ENCODE measurements around the gene CSTPP1. TPM values are rescaled to one million over a fixed set of nuclear protein-coding genes. Genes with fewer than 3 reads are reported as not detected.

Gene CSTPP1
- total RNA-seq, 3 donors from 2014 or later: 12.9 to 15.0 (median 14.3) TPM

- H3K4me1 Mint-ChIP-seq (ENCODE audit: low read depth): no peaks in the 10 kb centered on the region
- no peak overlapping the region for H3K4me3 Mint-ChIP-seq
- no peaks in the 10 kb centered on the region for H3K9me3 Mint-ChIP-seq
- no peaks in the 10 kb centered on the region for H3K27me3 Mint-ChIP-seq (ENCODE audit: low read depth)
- no peak for DNase-seq
- ATAC-seq: no peak
- H3K36me3 Mint-ChIP-seq (ENCODE audit: insufficient read depth): no peaks in the 10 kb centered on the region
Measured at GRCh38 chr11:47044119-47044518, 107.6 kb downstream of the CSTPP1 start.

GRCh38 chr11:47047972-47048371 lies 111.4 kb downstream of the CSTPP1 start:
- Mint-ChIP-seq H3K4me3 (no peak overlapping the region), H3K4me1 (ENCODE audit: low read depth) (no peaks in the 10 kb centered on the region), H3K9me3 (no peaks in the 10 kb centered on the region), H3K36me3 (ENCODE audit: insufficient read depth) (peaks cover 7% of the 10 kb centered on the region), H3K27me3 (ENCODE audit: low read depth) (no peaks in the 10 kb centered on the region)
- DNase-seq (no peak), ATAC-seq (no peak)

GRCh38 chr11:47050284-47050683 lies 113.7 kb downstream of the CSTPP1 start:
- no peaks in the 10 kb centered on the region for H3K4me1 Mint-ChIP-seq (ENCODE audit: low read depth)
- no peaks in the 10 kb centered on the region for H3K27me3 Mint-ChIP-seq (ENCODE audit: low read depth)
- ATAC-seq: no peak
- no peaks in the 10 kb centered on the region for H3K9me3 Mint-ChIP-seq
- H3K36me3 Mint-ChIP-seq (ENCODE audit: insufficient read depth): peaks cover 13% of the 10 kb centered on the region
- no peak for DNase-seq
- no peak overlapping the region for H3K4me3 Mint-ChIP-seq

GRCh38 chr11:47051217-47051616 lies 114.7 kb downstream of the CSTPP1 start:
- no peak overlapping the region for H3K4me3 Mint-ChIP-seq
- H3K9me3 Mint-ChIP-seq: no peaks in the 10 kb centered on the region
- peaks cover 20% of the 10 kb centered on the region for H3K36me3 Mint-ChIP-seq (ENCODE audit: insufficient read depth)
- no peaks in the 10 kb centered on the region for H3K27me3 Mint-ChIP-seq (ENCODE audit: low read depth)
- DNase-seq (no peak), ATAC-seq (no peak)
- H3K4me1 Mint-ChIP-seq (ENCODE audit: low read depth): no peaks in the 10 kb centered on the region

GRCh38 chr11:47052165-47052564 lies 115.6 kb downstream of the CSTPP1 start:
- Mint-ChIP-seq H3K9me3 (no peaks in the 10 kb centered on the region), H3K4me3 (no peak overlapping the region), H3K36me3 (ENCODE audit: insufficient read depth) (peaks cover 20% of the 10 kb centered on the region), H3K4me1 (ENCODE audit: low read depth) (no peaks in the 10 kb centered on the region), H3K27me3 (ENCODE audit: low read depth) (no peaks in the 10 kb centered on the region)
- DNase-seq (no peak), ATAC-seq (no peak)

DNA sequence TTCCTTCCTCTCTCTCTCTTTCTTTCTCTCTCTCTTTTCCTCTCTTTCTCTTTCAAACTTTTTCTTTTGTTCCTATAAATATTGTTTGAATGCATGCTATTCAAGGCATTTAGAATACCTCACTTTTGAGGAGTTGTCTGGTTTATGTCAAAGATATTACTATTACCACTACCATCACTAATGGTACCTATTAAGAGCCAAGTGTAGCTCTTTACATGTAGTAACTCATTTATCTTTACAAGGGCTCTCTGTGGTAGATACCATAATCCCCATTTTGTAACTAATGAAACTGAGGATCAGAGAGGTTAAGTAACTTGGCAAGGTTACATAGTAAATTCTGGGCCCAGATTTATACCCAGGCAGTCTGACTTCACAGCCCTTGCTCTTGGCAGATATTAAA lies 116.0 kb downstream of the CSTPP1 start:
- Mint-ChIP-seq H3K27me3 (ENCODE audit: low read depth) (no peaks in the 10 kb centered on the region), H3K36me3 (ENCODE audit: insufficient read depth) (peaks cover 23% of the 10 kb centered on the region), H3K4me3 (no peak overlapping the region), H3K4me1 (ENCODE audit: low read depth) (no peaks in the 10 kb centered on the region), H3K9me3 (peaks cover 4% of the 10 kb centered on the region)
- ATAC-seq (no peak), DNase-seq (no peak)

- Mint-ChIP-seq H3K36me3 (ENCODE audit: insufficient read depth) (peaks cover 28% of the 10 kb centered on the region), H3K4me3 (no peak overlapping the region), H3K27me3 (ENCODE audit: low read depth) (no peaks in the 10 kb centered on the region), H3K9me3 (peaks cover 4% of the 10 kb centered on the region), H3K4me1 (ENCODE audit: low read depth) (no peaks in the 10 kb centered on the region)
- DNase-seq (no peak), ATAC-seq (no peak)
Measured at GRCh38 chr11:47055534-47055933, 119.0 kb downstream of the CSTPP1 start.

GRCh38 chr11:47056261-47056915 lies 119.8 kb downstream of the CSTPP1 start:
- peaks cover 31% of the 10 kb centered on the region for H3K36me3 Mint-ChIP-seq (ENCODE audit: insufficient read depth)
- DNase-seq (no peak), ATAC-seq (no peak)
- no peak overlapping the region for H3K4me3 Mint-ChIP-seq
- H3K9me3 Mint-ChIP-seq: peaks cover 4% of the 10 kb centered on the region
- H3K4me1 Mint-ChIP-seq (ENCODE audit: low read depth): peaks cover 1% of the 10 kb centered on the region
- H3K27me3 Mint-ChIP-seq (ENCODE audit: low read depth): no peaks in the 10 kb centered on the region

DNA sequence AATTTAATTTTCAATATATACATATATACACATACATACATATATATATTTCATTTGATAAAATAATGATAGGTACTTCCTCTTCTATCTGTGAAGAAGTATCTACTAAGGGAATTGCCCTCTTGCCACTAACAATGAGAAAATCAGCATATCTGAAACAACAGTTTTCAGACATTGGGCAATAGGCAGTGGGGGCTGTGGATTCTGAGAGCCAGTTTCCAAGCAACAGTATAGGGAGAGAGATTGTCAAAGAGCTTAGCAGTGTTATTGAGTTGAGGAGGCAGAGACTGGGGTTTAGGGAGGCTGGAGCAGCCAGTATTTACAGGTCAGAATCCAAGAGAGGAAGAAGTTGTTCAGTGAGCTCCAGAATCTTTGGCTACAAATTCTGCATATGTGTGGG lies 120.8 kb downstream of the CSTPP1 start:
- Mint-ChIP-seq H3K27me3 (ENCODE audit: low read depth) (no peaks in the 10 kb centered on the region), H3K9me3 (peaks cover 4% of the 10 kb centered on the region)

DNA sequence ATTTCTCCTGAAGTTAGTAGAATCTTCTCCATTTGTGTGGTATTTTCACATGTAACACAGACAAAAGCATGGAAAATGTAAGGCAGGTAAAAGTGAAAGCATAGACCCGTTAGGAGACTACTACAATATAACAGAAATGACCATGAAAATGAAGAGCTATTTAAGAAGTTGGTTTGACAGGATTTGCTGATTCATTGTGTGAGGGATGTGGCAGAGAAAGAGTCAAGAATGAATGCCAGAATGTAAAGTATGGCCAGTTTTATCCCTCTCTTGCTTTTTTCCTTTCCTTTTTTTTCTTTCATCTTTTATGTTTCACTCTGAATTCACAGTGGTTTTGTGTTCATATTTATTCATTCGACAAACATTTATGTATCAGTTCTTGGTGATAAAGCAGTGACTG lies 124.2 kb downstream of the CSTPP1 start:
- Mint-ChIP-seq H3K36me3 (ENCODE audit: insufficient read depth) (peaks cover 24% of the 10 kb centered on the region), H3K27me3 (ENCODE audit: low read depth) (no peaks in the 10 kb centered on the region), H3K4me1 (ENCODE audit: low read depth) (peaks cover 1% of the 10 kb centered on the region), H3K4me3 (no peak overlapping the region), H3K9me3 (peaks cover 4% of the 10 kb centered on the region)
- DNase-seq (no peak), ATAC-seq (no peak)

More for the DNA sequence above, 120.8 kb downstream of the CSTPP1 start:
- Mint-ChIP-seq H3K4me1 (ENCODE audit: low read depth) (peaks cover 1% of the 10 kb centered on the region), H3K36me3 (ENCODE audit: insufficient read depth) (peaks cover 28% of the 10 kb centered on the region), H3K4me3 (no peak overlapping the region)
- DNase-seq (no peak), ATAC-seq (no peak)

- H3K4me3 Mint-ChIP-seq: no peak overlapping the region
- peaks cover 20% of the 10 kb centered on the region for H3K36me3 Mint-ChIP-seq (ENCODE audit: insufficient read depth)
- DNase-seq (no peak), ATAC-seq (no peak)
- peaks cover 4% of the 10 kb centered on the region for H3K9me3 Mint-ChIP-seq
- peaks cover 1% of the 10 kb centered on the region for H3K4me1 Mint-ChIP-seq (ENCODE audit: low read depth)
- no peaks in the 10 kb centered on the region for H3K27me3 Mint-ChIP-seq (ENCODE audit: low read depth)
Measured at GRCh38 chr11:47061429-47062178, 125.0 kb downstream of the CSTPP1 start.

DNA sequence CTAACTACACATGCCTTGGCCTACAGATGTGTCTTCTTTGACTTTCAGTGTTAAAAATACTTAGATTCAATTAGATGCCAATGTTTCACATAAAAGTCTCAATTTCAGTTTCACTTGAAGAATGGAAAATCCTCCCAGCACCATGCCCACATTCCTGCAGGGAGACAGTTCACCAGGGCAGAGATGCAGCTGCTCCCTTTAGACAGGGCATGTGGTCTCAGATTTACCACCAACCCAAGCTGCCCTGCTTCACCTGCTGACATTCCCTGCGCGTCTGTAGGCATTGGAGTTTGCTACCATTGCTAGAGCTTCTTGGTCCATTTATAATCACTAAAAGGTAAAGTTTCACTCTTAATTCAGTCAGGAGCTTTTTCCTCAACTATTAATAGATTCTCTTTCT lies 126.2 kb downstream of the CSTPP1 start:
- no peak for DNase-seq

GRCh38 chr11:47067401-47067800 lies 130.8 kb downstream of the CSTPP1 start:
- no peak overlapping the region for H3K4me3 Mint-ChIP-seq
- no peaks in the 10 kb centered on the region for H3K9me3 Mint-ChIP-seq
- DNase-seq (no peak), ATAC-seq (no peak)
- H3K27me3 Mint-ChIP-seq (ENCODE audit: low read depth): no peaks in the 10 kb centered on the region
- H3K36me3 Mint-ChIP-seq (ENCODE audit: insufficient read depth): peaks cover 13% of the 10 kb centered on the region
- no peaks in the 10 kb centered on the region for H3K4me1 Mint-ChIP-seq (ENCODE audit: low read depth)

More for the DNA sequence above, 126.2 kb downstream of the CSTPP1 start:
- ATAC-seq: no peak
- Mint-ChIP-seq H3K4me1 (ENCODE audit: low read depth) (peaks cover 1% of the 10 kb centered on the region), H3K36me3 (ENCODE audit: insufficient read depth) (peaks cover 15% of the 10 kb centered on the region), H3K4me3 (no peak overlapping the region), H3K27me3 (ENCODE audit: low read depth) (no peaks in the 10 kb centered on the region), H3K9me3 (no peaks in the 10 kb centered on the region)

GRCh38 chr11:47070769-47071168 lies 134.2 kb downstream of the CSTPP1 start:
- no peak overlapping the region for H3K4me3 Mint-ChIP-seq
- H3K27me3 Mint-ChIP-seq (ENCODE audit: low read depth): no peaks in the 10 kb centered on the region
- H3K36me3 Mint-ChIP-seq (ENCODE audit: insufficient read depth): peaks cover 6% of the 10 kb centered on the region
- ATAC-seq (no peak), DNase-seq (no peak)
- no peaks in the 10 kb centered on the region for H3K4me1 Mint-ChIP-seq (ENCODE audit: low read depth)
- no peaks in the 10 kb centered on the region for H3K9me3 Mint-ChIP-seq

DNA sequence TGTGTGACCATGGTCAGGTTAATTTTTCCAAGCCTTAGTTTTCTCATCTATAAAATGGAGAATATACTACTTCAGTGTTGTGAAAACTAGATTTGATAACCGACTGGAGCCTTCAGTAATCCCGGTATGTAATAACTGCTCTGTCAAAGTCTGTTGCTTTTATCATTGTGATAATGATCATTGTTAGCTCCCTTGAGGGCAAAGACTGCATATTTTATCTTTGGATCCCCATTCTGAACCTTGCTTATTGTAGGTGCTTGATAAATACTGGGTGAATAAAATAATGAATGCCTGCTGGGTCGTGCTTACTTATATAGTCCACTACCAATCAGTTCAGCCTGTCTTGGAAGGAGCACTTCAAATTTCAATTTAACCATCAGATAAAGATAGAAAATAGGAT lies 134.8 kb downstream of the CSTPP1 start:
- no peaks in the 10 kb centered on the region for H3K27me3 Mint-ChIP-seq (ENCODE audit: low read depth)
- no peaks in the 10 kb centered on the region for H3K4me1 Mint-ChIP-seq (ENCODE audit: low read depth)
- ATAC-seq (no peak), DNase-seq (no peak)
- H3K4me3 Mint-ChIP-seq: no peak overlapping the region
- H3K9me3 Mint-ChIP-seq: no peaks in the 10 kb centered on the region
- peaks cover 6% of the 10 kb centered on the region for H3K36me3 Mint-ChIP-seq (ENCODE audit: insufficient read depth)

Measured in activated T-cell treated with anti-CD3 and anti-CD28 coated beads, Interleukin-2, amount 50 U/mL, for 4 hours (primary cell).